Hepatocyte (in vitro differentiated cells): ENCODE measurements around the gene CCDC106. TPM values are rescaled to one million over a fixed set of nuclear protein-coding genes. Genes with fewer than 3 reads are reported as not detected.

Experiments
- DNase-seq: peaks from one replicate; pipeline ENCODE4 v3.0.0-alpha.2; 2016; ENCODE audit warnings: low spot score
- H2AFZ ChIP-seq: fragments of 200-600 bp; sonication (generic); 2 replicates; pipeline ENCODE4 v1.6.0; 2016; ENCODE audit warnings: antibody characterized with exemption, mild to moderate bottlenecking
- H3K27ac ChIP-seq: fragments of 200-600 bp; sonication (generic); 2 replicates; pipeline ENCODE4 v1.5.1; 2016; ENCODE audit warnings: mild to moderate bottlenecking
- H3K27me3 ChIP-seq: fragments of 200-600 bp; sonication (generic); 2 replicates; pipeline ENCODE4 v1.6.1; 2016
- H3K36me3 ChIP-seq: fragments of 200-600 bp; sonication (generic); replicated peaks from 2 replicates; pipeline ENCODE4 v1.5.1; 2016; ENCODE audit warnings: low read depth; ENCODE audit not compliant: insufficient read depth
- H3K4me1 ChIP-seq: fragments of 200-600 bp; sonication (generic); 2 replicates; pipeline ENCODE4 v1.5.1; 2016; ENCODE audit warnings: mild to moderate bottlenecking, moderate library complexity; ENCODE audit not compliant: insufficient read depth
- H3K4me2 ChIP-seq: fragments of 200-600 bp; sonication (generic); 2 replicates; pipeline ENCODE4 v1.6.0; 2016
- H3K4me3 ChIP-seq: fragments of 200-600 bp; sonication (generic); 2 replicates; pipeline ENCODE4 v1.5.1; 2016; ENCODE audit warnings: mild to moderate bottlenecking
- H3K79me2 ChIP-seq: fragments of 200-600 bp; sonication (generic); 2 replicates; pipeline ENCODE4 v1.6.0; 2017; ENCODE audit warnings: mild to moderate bottlenecking
- H3K9me2 ChIP-seq: fragments of 200-600 bp; sonication (generic); replicated peaks from 2 replicates; pipeline ENCODE4 v1.6.0; 2017; ENCODE audit warnings: mild to moderate bottlenecking; ENCODE audit not compliant: insufficient read depth
- H3K9me3 ChIP-seq: fragments of 200-600 bp; sonication (generic); 2 replicates; pipeline ENCODE4 v1.5.1; 2016; ENCODE audit warnings: low read depth, mild to moderate bottlenecking
- H4K20me1 ChIP-seq: fragments of 200-600 bp; sonication (generic); 2 replicates; pipeline ENCODE4 v1.6.0; 2016; ENCODE audit warnings: mild to moderate bottlenecking; ENCODE audit not compliant: insufficient read depth, poor library complexity, severe bottlenecking
- CTCF ChIP-seq: fragments of 200-600 bp; sonication (generic); IDR thresholded peaks from 2 replicates; pipeline ENCODE4 v1.5.1; 2016; ENCODE audit warnings: antibody characterized with exemption, mild to moderate bottlenecking; ENCODE audit not compliant: poor library complexity
- EZH2 ChIP-seq: fragments of 200-600 bp; sonication (generic); IDR thresholded peaks from 2 replicates; pipeline ENCODE4 v1.6.1; 2016; ENCODE audit warnings: antibody characterized with exemption, mild to moderate bottlenecking, borderline replicate concordance
- EZH2phosphoT487 ChIP-seq: fragments of 200-600 bp; sonication (generic); IDR thresholded peaks from one replicate; pipeline ENCODE4 v1.6.1; 2018; ENCODE audit warnings: antibody characterized with exemption, mild to moderate bottlenecking, low read depth, moderate library complexity; ENCODE audit not compliant: unreplicated experiment, severe bottlenecking
- WGBS: methylation state at CpG from one replicate; pipeline ENCODE4 v1.1.6; 2016; ENCODE audit warnings: low lambda C conversion rate; ENCODE audit errors: missing lambda C conversion rate; 5-methylcytosine and 5-hydroxymethylcytosine counted together
- polyA plus RNA-seq: library from polyadenylated mRNA; unstranded; fragments of >200 nt; fragmentation: Nextera tagmentation; extraction: Ambion mirVana; gene quantifications from 2 replicates; pipeline ENCODE4 v1.2.1, GENCODE V29; 2016
- total RNA-seq: library from RNA; depleted of rRNA; stranded (reverse); fragments of >200 nt; gene quantifications from 2 replicates; pipeline ENCODE4 v1.2.3, GENCODE V29; 2014

The CCDC106 gene
- total and polyA plus RNA-seq, 2 experiments from 2014 or later: 18.3 to 31.7 TPM

- Histone ChIP-seq H4K20me1 (peaks cover 73% of the 10 kb centered on the region), H3K4me3 (no peak overlapping the region), H3K27me3 (no peaks in the 10 kb centered on the region), H3K9me3 (no peaks in the 10 kb centered on the region), H3K79me2 (peaks cover 88% of the 10 kb centered on the region), H2AFZ (no peak overlapping the region), H3K9me2 (no peaks in the 10 kb centered on the region), H3K36me3 (peaks cover 5% of the 10 kb centered on the region), H3K27ac (no peak overlapping the region), H3K4me1 (peaks cover 15% of the 10 kb centered on the region), H3K4me2 (no peak overlapping the region)
- no peak for TF ChIP-seq EZH2
- TF ChIP-seq EZH2phosphoT487: no peak
- TF ChIP-seq CTCF: no peak
- WGBS: 97% methylated on average over 19 of the region's 20 CpGs
- DNase-seq: no peak
These were observed 16.0 kb downstream of the CCDC106 start for GRCh38 chr19:55663846-55664536.

GRCh38 chr19:55666343-55667005 is 18.5 kb downstream of the CCDC106 start:
- Histone ChIP-seq H3K4me2 (no peak overlapping the region), H3K9me3 (no peaks in the 10 kb centered on the region), H3K27ac (peak overlapping the region; percentile 65), H3K4me1 (peaks cover 15% of the 10 kb centered on the region), H3K36me3 (peaks cover 5% of the 10 kb centered on the region), H3K4me3 (no peak overlapping the region), H4K20me1 (peaks cover 78% of the 10 kb centered on the region), H3K9me2 (no peaks in the 10 kb centered on the region), H3K27me3 (no peaks in the 10 kb centered on the region), H3K79me2 (peaks cover 86% of the 10 kb centered on the region), H2AFZ (no peak overlapping the region)
- 94% methylated on average over 12 of the region's 12 CpGs for WGBS
- no peak for DNase-seq
- no peak for TF ChIP-seq EZH2phosphoT487
- no peak for TF ChIP-seq CTCF
- no peak for TF ChIP-seq EZH2

GRCh38 chr19:55667006-55667381 is 19.0 kb downstream of the CCDC106 start:
- 98% methylated on average over 4 of the region's 4 CpGs for WGBS
- H3K4me2 ChIP-seq: peak overlapping the region; percentile 21
- DNase-seq: no peak
- peaks cover 5% of the 10 kb centered on the region for H3K36me3 ChIP-seq
- H3K27me3 ChIP-seq: no peaks in the 10 kb centered on the region
- peak overlapping the region; percentile 65 for H3K27ac ChIP-seq
- H3K4me3 ChIP-seq: no peak overlapping the region
- H2AFZ ChIP-seq: no peak overlapping the region
- peaks cover 86% of the 10 kb centered on the region for H3K79me2 ChIP-seq
- H3K4me1 ChIP-seq: peaks cover 15% of the 10 kb centered on the region
- H3K9me2 ChIP-seq: no peaks in the 10 kb centered on the region
- TF ChIP-seq CTCF (no peak), EZH2phosphoT487 (no peak), EZH2 (no peak)
- H3K9me3 ChIP-seq: no peaks in the 10 kb centered on the region
- peaks cover 78% of the 10 kb centered on the region for H4K20me1 ChIP-seq
